G401 (cell line): Measurements from ENCODE around the gene HTN1. TPM values are rescaled to one million over a fixed set of nuclear protein-coding genes. Genes with fewer than 3 reads are reported as not detected.
"Not testable (repeated sequence)": the region's sequence is repeated elsewhere in the genome, so short reads cannot be mapped to it uniquely, and the experiment has no call there.

Source experiments
- DNase-seq: peaks from one replicate; pipeline ENCODE4 v3.0.0-alpha.2; 2015; ENCODE audit warnings: low spot score
- in situ Hi-C: cut with HindIII; loops from 2 replicates; pipeline ENCODE4 v1.10.0; 2016; ENCODE audit warnings: low sequenced_read_pairs, mixed read lengths
- total RNA-seq: library from RNA; depleted of rRNA; stranded (reverse); fragments of >200 nt; shearing (Covaris generic); gene quantifications from 2 replicates; pipeline ENCODE4 v1.2.3, GENCODE V29; 2014; rRNA removed

The HTN1 gene
- not detected in 2 replicates for total RNA-seq

GRCh38 chr4:70050138-70050537, at the start of gene HTN1:
TSS of gene HTN1 (plus strand) at chr4:70050438. CDS start at chr4:70053077, 2,639 bp downstream.
- DNase-seq, in situ Hi-C loops: not testable (repeated sequence)

DNA sequence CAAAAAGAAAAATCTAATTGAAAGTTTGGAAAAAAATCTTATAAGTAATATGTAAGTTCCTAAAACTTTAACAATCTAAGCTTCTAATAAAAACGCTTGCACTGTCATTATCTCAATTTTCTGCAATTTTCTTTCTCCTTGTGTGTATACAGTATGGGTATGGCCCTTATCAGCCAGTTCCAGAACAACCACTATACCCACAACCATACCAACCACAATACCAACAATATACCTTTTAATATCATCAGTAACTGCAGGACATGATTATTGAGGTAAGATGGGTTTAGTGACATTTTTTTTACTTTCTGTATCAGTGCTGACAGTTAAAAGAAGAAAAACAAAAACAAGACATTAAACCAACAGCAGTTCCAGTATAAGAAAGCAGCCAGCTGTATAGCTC, 49.5 kb upstream of the HTN1 start:
- in situ Hi-C loops, result no loop called here
- DNase-seq, result no peak

DNA sequence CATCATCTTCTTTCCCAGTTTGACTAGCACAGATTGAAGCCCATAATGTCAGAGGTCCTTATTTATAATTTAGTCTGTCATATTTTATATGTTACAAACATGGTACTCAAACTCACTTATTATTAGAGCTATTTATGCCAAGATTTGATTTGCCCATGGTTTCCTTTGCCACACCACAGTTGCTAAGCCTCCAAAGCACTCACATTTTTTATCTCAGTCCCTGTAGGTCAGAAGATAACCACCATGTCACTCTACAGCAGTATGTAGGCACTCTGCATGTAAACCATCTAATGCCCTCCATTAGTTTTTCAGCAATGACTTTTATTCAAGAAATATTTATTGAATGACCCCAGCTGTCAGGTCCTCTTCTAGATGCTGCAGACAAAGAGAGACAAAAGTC, 47.7 kb upstream of the HTN1 start:
- in situ Hi-C loops, result no loop called here
- DNase-seq, result no peak

DNA sequence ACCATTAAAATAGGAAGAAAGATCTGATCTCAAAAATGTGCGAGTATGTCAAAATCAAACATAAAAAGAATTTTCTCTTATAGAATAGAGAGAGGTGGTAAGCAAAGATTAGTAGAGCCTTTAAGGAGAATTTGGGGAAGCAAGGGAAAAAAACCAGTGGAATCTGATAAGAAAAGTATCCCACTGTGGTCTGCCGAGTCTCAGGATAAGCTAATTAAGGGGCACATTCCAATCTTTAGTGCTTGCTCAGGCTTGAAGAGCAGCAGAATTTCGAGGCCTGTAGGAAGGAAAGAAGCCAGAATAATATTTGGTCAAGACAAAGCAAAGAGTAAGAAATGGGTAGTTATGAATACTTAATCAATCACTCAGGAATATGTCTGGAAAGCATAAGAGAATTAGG, 41.5 kb upstream of the HTN1 start:
- no peak for DNase-seq
- in situ Hi-C loops, result no loop called here

DNA sequence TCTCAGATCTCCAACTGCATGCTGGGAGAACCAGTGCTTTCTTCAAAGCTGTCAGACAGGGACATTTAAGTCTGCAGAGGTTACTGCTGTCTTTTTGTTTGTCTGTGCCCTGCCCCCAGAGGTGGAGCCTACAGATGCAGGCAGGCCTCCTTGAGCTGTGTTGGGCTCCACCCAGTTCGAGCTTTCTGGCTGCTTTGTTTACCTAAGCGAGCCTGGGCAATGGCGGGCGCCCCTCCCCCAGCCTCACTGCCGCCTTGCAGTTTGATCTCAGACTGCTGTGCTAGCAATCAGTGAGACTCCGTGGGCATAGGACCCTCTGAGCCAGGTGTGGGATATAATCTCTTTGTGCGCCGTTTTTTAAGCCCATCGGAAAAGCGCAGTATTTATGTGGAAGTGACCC, 31.2 kb upstream of the HTN1 start:
- in situ Hi-C loops, DNase-seq: not testable (repeated sequence)

GRCh38 chr4:70023218-70023617, 27.0 kb upstream of the HTN1 start:
- in situ Hi-C loops, result no loop called here
- DNase-seq, result no peak

- in situ Hi-C loops, result no loop called here
Observed at GRCh38 chr4:70027011-70027410, 23.2 kb upstream of the HTN1 start.

GRCh38 chr4:70028159-70028558, 22.1 kb upstream of the HTN1 start, which contains the start of gene HTN3:
TSS of gene HTN3 (plus strand) at chr4:70028459. CDS start at chr4:70030741, 2,282 bp downstream.
- in situ Hi-C loops, DNase-seq: not testable (repeated sequence)

More at GRCh38 chr4:70027011-70027410, 23.2 kb upstream of the HTN1 start:
- no peak for DNase-seq

DNA sequence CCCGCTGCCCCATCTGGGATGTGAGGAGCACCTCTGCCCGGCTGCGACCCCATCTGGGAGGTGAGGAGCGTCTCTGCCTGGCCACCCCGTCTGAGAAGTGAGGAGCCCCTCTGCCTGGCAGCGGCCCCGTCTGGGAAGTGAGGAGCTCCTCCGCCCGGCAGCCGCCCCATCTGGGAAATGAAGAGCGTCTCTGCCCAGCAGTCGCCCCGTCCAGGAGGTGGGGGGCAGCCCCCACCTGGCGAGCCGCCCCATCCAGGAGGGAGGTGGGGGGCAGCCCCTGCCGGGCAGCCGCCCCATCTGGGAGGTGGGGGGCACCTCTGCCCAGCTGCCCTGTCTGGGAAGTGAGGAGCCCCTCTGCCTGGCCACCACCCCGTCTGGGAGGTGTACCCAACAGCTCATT, 12.7 kb upstream of the HTN1 start:
- DNase-seq, in situ Hi-C loops: not testable (repeated sequence)

DNA sequence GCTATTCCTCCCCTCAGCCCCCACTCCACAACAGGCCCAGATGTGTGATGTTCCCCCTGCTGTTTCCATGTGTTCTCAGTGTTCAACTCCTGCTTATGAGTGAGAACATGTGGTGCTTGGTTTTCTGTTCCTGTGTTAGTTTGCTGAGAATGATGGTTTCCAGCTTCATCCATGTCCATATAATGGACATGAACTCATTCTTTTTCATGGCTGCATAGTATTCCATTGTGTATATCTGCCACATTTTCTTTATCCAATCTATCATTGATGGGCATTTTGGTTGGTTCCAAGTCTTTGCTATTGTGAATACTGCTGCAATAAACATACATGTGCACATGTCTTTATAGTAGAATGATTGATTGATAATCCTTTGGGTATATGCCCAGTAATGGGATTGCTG, 10.3 kb upstream of the HTN1 start:
- DNase-seq, in situ Hi-C loops: not testable (repeated sequence)

DNA sequence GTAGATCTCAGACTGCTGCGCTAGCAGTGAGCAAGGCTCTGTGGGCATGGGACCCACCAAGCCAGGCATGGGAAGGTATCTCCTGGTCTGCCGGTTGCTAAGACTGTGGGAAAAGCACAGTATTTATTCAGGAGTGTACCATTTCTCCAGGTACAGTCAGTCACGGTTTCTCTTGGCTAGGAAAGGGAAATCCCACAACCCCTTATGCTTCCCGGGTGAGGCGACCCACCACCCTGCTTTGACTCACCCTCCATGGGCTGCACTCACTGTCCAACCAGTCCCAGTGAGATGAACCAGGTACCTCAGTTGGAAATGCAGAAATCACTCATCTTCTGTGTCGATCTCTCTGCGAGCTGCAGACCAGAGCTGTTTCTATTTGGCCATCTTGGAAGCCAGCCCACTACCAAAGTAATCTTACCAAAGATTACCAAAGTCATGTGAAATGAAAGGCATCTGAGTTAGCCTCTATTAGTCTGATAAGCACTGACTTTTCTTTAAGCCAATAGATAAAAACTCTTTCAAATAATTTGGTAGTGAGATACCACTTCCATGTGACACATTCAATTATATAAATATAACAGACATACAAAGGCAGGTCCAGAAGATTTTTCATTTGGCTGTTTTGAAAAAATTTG, 8.5 kb upstream of the HTN1 start:
- no peak for DNase-seq
- in situ Hi-C loops, result no loop called here

DNA sequence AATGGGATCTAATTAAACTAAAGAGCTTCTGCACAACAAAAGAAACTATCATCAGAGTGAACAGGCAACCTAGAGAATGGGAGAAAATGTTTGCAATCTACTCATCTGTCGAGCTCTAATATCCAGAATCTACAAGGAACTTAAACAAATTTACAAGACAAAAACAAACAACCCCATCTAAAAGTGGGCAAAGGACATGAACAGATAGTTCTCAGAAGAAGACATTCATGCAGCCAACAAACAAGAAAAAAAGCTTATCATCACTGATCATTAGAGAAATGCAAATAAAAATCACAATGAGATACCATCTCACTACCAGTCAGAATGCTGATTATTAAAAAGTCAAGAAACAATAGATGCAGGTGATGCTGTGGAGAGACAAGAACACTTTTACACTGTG, 6.3 kb downstream of the HTN1 start:
- DNase-seq, in situ Hi-C loops: not testable (repeated sequence)

DNA sequence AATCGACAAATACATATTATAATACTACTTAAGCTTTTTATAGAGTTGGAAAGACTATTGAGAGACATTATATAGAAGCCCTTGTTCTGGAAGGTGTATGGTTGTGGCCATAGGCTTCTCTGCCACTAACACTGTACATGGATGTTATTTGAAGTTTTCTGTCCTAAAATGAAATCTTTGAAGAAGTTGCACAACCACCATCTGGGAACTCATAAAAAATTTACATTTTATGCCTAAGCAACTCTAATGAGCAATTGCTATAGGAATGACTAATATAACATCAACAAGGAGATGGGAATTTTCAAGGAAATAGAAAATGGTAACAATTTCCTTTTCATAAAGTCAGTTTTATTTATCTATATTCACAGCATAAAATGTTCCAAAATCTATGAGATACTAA, 7.4 kb downstream of the HTN1 start:
- no peak for DNase-seq
- in situ Hi-C loops, result no loop called here

DNA sequence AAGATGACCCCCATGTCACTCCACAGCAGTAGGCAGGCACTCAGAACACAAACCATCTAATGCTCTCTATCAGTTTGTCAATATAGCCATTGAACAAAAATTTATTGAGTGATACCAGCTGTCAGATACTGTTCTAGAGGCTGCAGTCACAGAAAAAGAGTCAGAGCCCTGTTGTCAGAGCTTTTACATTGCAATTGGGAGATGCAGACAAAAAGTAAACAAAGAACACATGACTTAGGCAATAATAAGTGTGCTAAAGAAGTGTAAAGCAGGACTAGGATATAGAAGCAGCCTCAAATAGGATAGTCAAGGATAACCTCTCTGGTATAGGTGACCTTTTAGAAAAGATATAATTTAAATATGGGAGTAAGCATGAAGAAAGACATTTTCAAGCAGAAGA, 8.9 kb downstream of the HTN1 start:
- no peak for DNase-seq
- in situ Hi-C loops, result no loop called here

DNA sequence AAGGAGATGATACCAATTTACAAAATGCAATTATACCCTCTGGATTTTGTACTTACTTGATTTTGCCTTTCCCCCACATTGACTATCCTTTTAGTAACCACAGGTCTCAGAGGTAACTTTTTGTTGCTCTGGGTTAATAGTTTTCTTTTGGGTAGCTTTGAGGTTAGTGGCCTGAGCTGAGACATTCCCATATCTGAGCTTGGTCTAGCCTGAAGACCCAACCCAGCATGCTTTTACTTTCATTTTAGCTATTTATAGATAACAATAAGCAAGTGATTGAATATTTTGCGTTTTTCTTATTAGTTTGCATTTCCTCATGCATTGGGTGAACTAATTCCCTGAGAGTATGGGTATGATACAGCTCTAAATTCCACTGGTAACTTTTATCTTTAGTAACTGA, 11.8 kb downstream of the HTN1 start:
- no peak for DNase-seq
- in situ Hi-C loops, result no loop called here

GRCh38 chr4:70080205-70080604, 30.0 kb downstream of the HTN1 start:
- in situ Hi-C loops, result no loop called here
- no peak for DNase-seq

DNA sequence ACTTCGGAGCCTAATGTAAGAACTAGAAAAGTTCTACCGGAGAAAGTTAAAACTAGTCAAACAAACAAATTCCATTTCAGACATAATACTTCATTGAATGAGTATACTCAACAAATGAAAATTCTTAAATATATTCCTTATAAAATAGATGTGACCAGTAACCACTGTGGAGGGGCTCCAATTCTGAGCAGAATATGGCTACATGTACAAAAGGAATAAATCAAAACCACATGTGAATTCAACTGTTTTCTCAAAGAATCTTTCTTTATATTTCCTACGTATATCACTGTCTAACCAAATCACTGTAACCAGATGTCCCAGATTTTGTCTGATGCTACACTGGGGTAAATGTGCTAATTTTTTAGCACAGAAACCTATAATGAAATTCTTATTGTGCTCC, 49.0 kb downstream of the HTN1 start:
- in situ Hi-C loops, result no loop called here

More for the DNA sequence above, 49.0 kb downstream of the HTN1 start:
- DNase-seq, result no peak

Other genes with a start within 250 kb of the HTN1 start
- not detected in 2 replicates for gene SULT1E1, start 190.3 kb upstream of the HTN1 start, total RNA-seq
- not detected in 2 replicates for gene CSN1S1, start 119.4 kb upstream of the HTN1 start, total RNA-seq
- gene CSN2, start 84.7 kb upstream of the HTN1 start, total RNA-seq, result not detected in 2 replicates
- not detected in 2 replicates for gene STATH, start 54.5 kb upstream of the HTN1 start, total RNA-seq
- gene HTN3, start 22.0 kb upstream of the HTN1 start, total RNA-seq, result not detected in 2 replicates
- not detected in 2 replicates for gene PRR27, start 103.8 kb downstream of the HTN1 start, total RNA-seq
- not detected in 2 replicates for gene ODAM, start 145.3 kb downstream of the HTN1 start, total RNA-seq
- not detected in 2 replicates for gene FDCSP, start 175.7 kb downstream of the HTN1 start, total RNA-seq
- not detected in 2 replicates for gene CSN3, start 192.2 kb downstream of the HTN1 start, total RNA-seq